Measurements from ENCODE around the gene MCC.

MCC gene

DNA sequence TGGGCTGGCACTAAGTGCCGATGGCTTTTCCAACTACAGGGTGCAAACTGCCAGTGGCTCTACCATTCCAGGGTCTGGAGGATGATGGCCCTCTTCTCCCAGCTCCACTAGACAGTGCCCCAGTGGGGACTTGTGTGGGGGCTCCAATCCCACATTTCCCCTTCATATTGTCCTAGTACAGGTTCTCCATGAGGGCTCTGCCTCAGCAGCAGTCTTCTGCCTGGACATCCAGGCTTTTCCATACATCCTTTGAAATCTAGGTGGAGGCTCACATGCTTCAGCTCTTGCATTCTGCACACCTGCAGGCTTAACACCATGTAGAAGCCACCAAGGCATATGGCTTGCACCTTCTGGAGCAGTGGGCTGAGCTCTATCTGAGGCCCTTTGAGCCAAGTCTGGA, 123.8 kb downstream of the MCC start:
- peaks cover 7% of the 10 kb centered on the region for H3K4me1 Mint-ChIP-seq
- peaks cover 22% of the 10 kb centered on the region for H3K9me3 Mint-ChIP-seq
- H3K36me3 Mint-ChIP-seq (ENCODE audit: low read depth) = peaks cover 23% of the 10 kb centered on the region
- no peak overlapping the region for H3K4me3 Mint-ChIP-seq
- TF ChIP-seq, protein P1, sequence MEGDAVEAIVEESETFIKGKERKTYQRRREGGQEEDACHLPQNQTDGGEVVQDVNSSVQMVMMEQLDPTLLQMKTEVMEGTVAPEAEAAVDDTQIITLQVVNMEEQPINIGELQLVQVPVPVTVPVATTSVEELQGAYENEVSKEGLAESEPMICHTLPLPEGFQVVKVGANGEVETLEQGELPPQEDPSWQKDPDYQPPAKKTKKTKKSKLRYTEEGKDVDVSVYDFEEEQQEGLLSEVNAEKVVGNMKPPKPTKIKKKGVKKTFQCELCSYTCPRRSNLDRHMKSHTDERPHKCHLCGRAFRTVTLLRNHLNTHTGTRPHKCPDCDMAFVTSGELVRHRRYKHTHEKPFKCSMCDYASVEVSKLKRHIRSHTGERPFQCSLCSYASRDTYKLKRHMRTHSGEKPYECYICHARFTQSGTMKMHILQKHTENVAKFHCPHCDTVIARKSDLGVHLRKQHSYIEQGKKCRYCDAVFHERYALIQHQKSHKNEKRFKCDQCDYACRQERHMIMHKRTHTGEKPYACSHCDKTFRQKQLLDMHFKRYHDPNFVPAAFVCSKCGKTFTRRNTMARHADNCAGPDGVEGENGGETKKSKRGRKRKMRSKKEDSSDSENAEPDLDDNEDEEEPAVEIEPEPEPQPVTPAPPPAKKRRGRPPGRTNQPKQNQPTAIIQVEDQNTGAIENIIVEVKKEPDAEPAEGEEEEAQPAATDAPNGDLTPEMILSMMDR (IDR thresholded peaks at IDR 0.05; ENCODE audit: unreplicated experiment in 3 of 3) = no peak
- no peaks in the 10 kb centered on the region for H3K27me3 Mint-ChIP-seq (ENCODE audit: low read depth)
- H3K27ac Mint-ChIP-seq = no peak overlapping the region

DNA sequence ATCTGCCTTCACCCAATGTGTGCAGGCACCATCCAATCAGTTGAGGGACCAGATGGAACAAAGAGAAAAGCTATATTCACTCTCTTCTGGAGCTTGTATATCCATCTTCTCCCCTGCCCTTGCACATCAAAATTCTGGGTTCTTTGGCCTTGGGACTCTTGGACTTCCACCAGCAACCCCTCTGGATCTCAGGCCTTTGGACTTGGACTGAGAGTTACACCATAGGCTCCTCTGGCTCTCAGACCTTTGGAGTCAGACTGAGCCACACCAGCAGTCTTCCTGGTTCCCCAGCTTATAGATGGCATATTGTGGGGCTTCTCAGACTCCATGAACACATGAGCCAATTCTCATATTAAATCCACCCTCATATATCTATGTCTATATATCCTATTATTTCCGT, 126.6 kb downstream of the MCC start:
- no peak overlapping the region for H3K4me3 Mint-ChIP-seq
- H3K27me3 Mint-ChIP-seq (ENCODE audit: low read depth) = no peaks in the 10 kb centered on the region
- TF ChIP-seq, protein P1 (IDR thresholded peaks at IDR 0.05; ENCODE audit: unreplicated experiment in 3 of 3) = no peak
- H3K9me3 Mint-ChIP-seq = peaks cover 22% of the 10 kb centered on the region
- peak overlapping the region in 1 of 3 experiments; percentile 95 for H3K27ac Mint-ChIP-seq
- H3K36me3 Mint-ChIP-seq (ENCODE audit: low read depth) = peaks cover 23% of the 10 kb centered on the region
- peaks cover 29% of the 10 kb centered on the region for H3K4me1 Mint-ChIP-seq

DNA sequence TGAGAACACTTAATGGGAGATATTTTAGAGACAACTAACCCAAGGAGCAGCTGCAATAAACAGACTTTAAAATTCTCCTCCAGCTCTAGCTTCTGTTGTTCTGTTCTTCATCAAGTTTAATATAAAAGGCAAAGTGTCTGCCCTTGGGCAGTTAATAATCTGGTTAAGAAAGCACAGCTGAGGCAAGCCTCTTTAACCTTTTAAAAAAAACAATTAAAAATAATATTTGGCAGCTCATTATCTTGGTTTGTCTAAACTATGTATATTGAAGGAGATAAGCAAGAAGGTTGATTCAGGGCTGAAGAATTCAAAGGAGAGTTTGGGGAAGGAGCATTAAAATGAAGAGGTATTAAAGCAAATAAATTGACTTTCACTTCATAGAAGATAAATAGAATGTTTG, 128.8 kb downstream of the MCC start:
- Mint-ChIP-seq H3K27ac (peak overlapping the region; percentile 78 to 95 (median 92)), H3K9me3 (peaks cover 7% of the 10 kb centered on the region), H3K4me3 (peak overlapping the region in 1 of 3 experiments; percentile 6), H3K27me3 (ENCODE audit: low read depth) (no peaks in the 10 kb centered on the region), H3K36me3 (ENCODE audit: low read depth) (peaks cover 6% of the 10 kb centered on the region), H3K4me1 (peaks cover 29% of the 10 kb centered on the region)
- TF ChIP-seq, protein P1 (IDR thresholded peaks at IDR 0.05; ENCODE audit: unreplicated experiment in 3 of 3) = no peak

DNA sequence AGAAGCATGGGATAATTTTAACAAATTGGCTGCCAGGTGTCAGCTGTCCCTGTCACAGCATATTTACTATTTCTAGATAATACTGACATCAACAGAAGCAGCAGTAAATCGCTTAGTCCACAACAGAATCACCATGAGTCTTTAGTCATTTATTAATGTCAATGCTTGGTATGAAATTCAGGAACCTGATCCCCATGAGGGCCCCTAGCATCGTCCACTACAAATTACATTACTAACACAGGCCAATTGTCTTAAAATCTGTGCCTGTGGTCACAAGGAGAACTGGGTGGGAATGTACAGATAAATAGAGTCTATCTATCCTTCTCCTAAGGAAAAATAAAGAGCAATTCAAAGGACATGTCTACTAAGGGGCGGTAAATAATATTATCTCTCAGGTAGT, 129.6 kb downstream of the MCC start:
- H3K27me3 Mint-ChIP-seq (ENCODE audit: low read depth) = no peaks in the 10 kb centered on the region
- peak overlapping the region; percentile 78 to 95 (median 92) for H3K27ac Mint-ChIP-seq
- peak overlapping the region in 2 of 3 experiments; percentile 10 to 26 for H3K4me3 Mint-ChIP-seq
- peaks cover 29% of the 10 kb centered on the region for H3K4me1 Mint-ChIP-seq
- TF ChIP-seq, protein P1 (IDR thresholded peaks at IDR 0.05; ENCODE audit: unreplicated experiment in 3 of 3) = no peak
- H3K9me3 Mint-ChIP-seq = peaks cover 3% of the 10 kb centered on the region
- H3K36me3 Mint-ChIP-seq (ENCODE audit: low read depth) = peaks cover 2% of the 10 kb centered on the region

DNA sequence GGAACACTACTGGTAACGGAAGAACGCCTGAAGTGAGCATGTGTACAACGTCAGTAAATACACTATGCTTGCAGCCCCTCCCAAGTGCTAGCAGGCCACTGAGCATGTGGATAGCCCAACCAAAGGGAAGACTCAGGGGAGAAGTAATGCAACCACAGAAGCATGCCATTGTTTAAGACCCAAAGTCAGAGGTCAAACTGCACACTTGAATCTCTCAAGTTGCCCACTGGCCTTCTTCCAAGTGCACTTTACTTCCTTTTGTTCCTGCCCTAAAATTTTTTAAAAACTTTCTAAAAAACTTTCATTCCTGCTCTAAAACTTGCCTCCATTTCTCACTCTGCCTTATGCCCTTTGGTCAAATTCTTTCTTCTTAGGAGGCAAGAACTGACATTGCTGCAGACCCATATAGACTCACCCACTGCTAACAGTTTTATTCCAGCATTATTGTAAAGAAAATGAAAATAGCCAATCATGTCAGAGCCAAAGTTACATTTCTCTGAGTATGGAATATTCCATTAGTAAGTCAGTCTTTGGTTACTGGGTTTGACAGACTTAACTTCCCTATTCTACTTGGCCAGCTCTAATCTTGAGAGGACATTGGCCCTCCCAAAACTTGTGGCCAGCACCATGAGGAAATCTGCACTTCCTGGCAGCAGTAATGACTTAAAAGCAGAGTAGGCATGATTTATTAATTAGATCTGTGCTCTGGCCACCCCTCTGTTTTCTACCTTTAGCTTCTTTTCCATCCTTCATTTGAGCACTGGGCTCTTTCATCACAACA, 130.4 kb downstream of the MCC start:
- no peaks in the 10 kb centered on the region for H3K9me3 Mint-ChIP-seq
- TF ChIP-seq, protein P1 (IDR thresholded peaks at IDR 0.05; ENCODE audit: unreplicated experiment in 3 of 3) = no peak
- peak overlapping the region in 2 of 3 experiments; percentile 4 to 26 for H3K4me3 Mint-ChIP-seq
- H3K27ac Mint-ChIP-seq = peak overlapping the region; percentile 78 to 95 (median 92)
- peaks cover 29% of the 10 kb centered on the region for H3K4me1 Mint-ChIP-seq
- no peaks in the 10 kb centered on the region for H3K36me3 Mint-ChIP-seq (ENCODE audit: low read depth)
- H3K27me3 Mint-ChIP-seq (ENCODE audit: low read depth) = no peaks in the 10 kb centered on the region

DNA sequence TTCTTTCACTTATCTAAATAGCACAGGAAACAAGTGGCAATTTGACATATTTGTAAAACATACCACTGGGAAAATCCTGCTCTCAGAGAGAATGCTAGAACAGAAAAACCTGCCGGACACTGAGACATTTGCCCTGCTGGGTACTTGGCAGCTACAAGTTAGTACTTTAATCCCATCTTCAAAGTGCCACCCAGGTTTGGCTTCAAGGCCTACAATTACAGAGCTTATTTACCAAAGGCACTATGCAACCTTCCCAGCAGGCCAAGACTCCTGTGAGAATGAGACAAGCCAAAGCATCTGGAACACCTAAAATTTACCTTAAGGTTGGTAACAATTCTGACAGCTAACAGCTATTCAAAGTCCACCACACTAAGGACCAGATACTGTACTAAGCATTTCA, 131.8 kb downstream of the MCC start:
- H3K36me3 Mint-ChIP-seq (ENCODE audit: low read depth) = no peaks in the 10 kb centered on the region
- H3K27me3 Mint-ChIP-seq (ENCODE audit: low read depth) = no peaks in the 10 kb centered on the region
- H3K4me3 Mint-ChIP-seq = no peak overlapping the region
- no peaks in the 10 kb centered on the region for H3K9me3 Mint-ChIP-seq
- TF ChIP-seq, protein P1 (IDR thresholded peaks at IDR 0.05; ENCODE audit: unreplicated experiment in 3 of 3) = no peak
- peaks cover 29% of the 10 kb centered on the region for H3K4me1 Mint-ChIP-seq
- no peak overlapping the region for H3K27ac Mint-ChIP-seq

Measured in nephron (organoid).